IMR-90 (cell line): ENCODE results near the gene RARB. TPM values are rescaled to one million over a fixed set of nuclear protein-coding genes. Genes with fewer than 3 reads are reported as not detected.

ENCODE experiments used
- ATAC-seq: fragments of 200-7000 bp; cut with Tn5 transposase; 2 replicates; pipeline ENCODE4 v1.9.1; 2020; ENCODE audit warnings: low read depth, mild to moderate bottlenecking, moderate library complexity
- BruUV-seq: library from RNA; stranded (reverse); fragments of 400-500 nt; replicated peaks from 2 replicates; lab custom pipeline; 2021; lab: Mats Ljungman, UMichigan
- CTCF ChIA-PET: fragments of 300-600 bp; formaldehyde crosslinking; extraction: SDS; loops from one replicate; lab custom pipeline; 2021; ENCODE audit warnings: antibody characterized with exemption; lab: Yijun Ruan, JAX
- POLR2A ChIA-PET: fragments of 300-600 bp; sonication (Branson Sonifier 250); formaldehyde crosslinking; loops from one replicate; lab custom pipeline; 2022; ENCODE audit warnings: antibody characterized with exemption; ENCODE audit not compliant: unreplicated experiment; lab: Charles Lee
- DNase-seq: peaks from one replicate; pipeline ENCODE4 v3.0.0; 2013
- H2AFZ ChIP-seq: replicated peaks from 2 replicates; pipeline ENCODE3; 2013; ENCODE audit warnings: low read length, mild to moderate bottlenecking; ENCODE audit not compliant: poor library complexity
- H2AK5ac ChIP-seq: 2 replicates; pipeline ENCODE4 v1.6.1; 2013; ENCODE audit warnings: low read depth, low read length, inconsistent platforms
- H2AK9ac ChIP-seq: replicated peaks from 2 replicates; pipeline ENCODE3; 2013; ENCODE audit warnings: mild to moderate bottlenecking, low read depth, low read length, moderate library complexity; ENCODE audit not compliant: poor library complexity
- H2BK120ac ChIP-seq: 2 replicates; pipeline ENCODE4 v1.6.1; 2013; ENCODE audit warnings: low read depth, low read length, inconsistent platforms
- H2BK15ac ChIP-seq: 3 replicates; pipeline ENCODE4 v1.6.1; 2013; ENCODE audit warnings: low read depth, low read length, inconsistent platforms
- H2BK20ac ChIP-seq: 2 replicates; pipeline ENCODE4 v1.6.1; 2013; ENCODE audit warnings: low read depth, mild to moderate bottlenecking, inconsistent platforms, low read length, moderate library complexity
- H2BK5ac ChIP-seq: 2 replicates; pipeline ENCODE4 v1.6.1; 2013; ENCODE audit warnings: mild to moderate bottlenecking, low read depth, low read length, inconsistent platforms; ENCODE audit not compliant: poor library complexity, severe bottlenecking
- H3K14ac ChIP-seq: replicated peaks from 2 replicates; pipeline ENCODE4 v1.6.1; 2013; ENCODE audit warnings: low read depth, low read length, inconsistent platforms
- H3K18ac ChIP-seq: 2 replicates; pipeline ENCODE4 v1.6.1; 2013; ENCODE audit warnings: low read depth, low read length, control low read depth
- H3K23ac ChIP-seq: 2 replicates; pipeline ENCODE4 v1.6.1; 2013; ENCODE audit warnings: low read depth, low read length, inconsistent platforms
- H3K27ac ChIP-seq: 2 replicates; pipeline ENCODE4 v1.5.1; 2013; ENCODE audit warnings: mild to moderate bottlenecking, control low read depth, low read length; ENCODE audit not compliant: insufficient read depth
- H3K27me3 ChIP-seq: 2 replicates; pipeline ENCODE4 v1.6.1; 2013; ENCODE audit warnings: low read length; ENCODE audit not compliant: control insufficient read depth, insufficient read depth
- H3K36me3 ChIP-seq: 2 replicates; pipeline ENCODE4 v1.6.1; 2013; ENCODE audit warnings: low read length, mixed read lengths; ENCODE audit not compliant: control insufficient read depth, insufficient read depth
- H3K4ac ChIP-seq: 2 replicates; pipeline ENCODE4 v1.6.1; 2013; ENCODE audit warnings: low read depth, low read length, inconsistent platforms
- H3K4me1 ChIP-seq: 2 replicates; pipeline ENCODE4 v1.6.1; 2013; ENCODE audit warnings: low read length, mixed read lengths; ENCODE audit not compliant: control insufficient read depth, insufficient read depth
- H3K4me2 ChIP-seq: 2 replicates; pipeline ENCODE4 v1.6.1; 2013; ENCODE audit warnings: low read depth, mild to moderate bottlenecking, control low read depth, low read length, moderate library complexity
- H3K4me3 ChIP-seq: 2 replicates; pipeline ENCODE4 v1.5.1; 2013; ENCODE audit warnings: low read depth, mild to moderate bottlenecking, control low read depth, low read length, moderate library complexity; ENCODE audit not compliant: insufficient read depth
- H3K56ac ChIP-seq: 2 replicates; pipeline ENCODE4 v1.6.1; 2013; ENCODE audit warnings: low read length, inconsistent platforms; ENCODE audit not compliant: insufficient read depth; ENCODE audit errors: extremely low read depth
- H3K79me1 ChIP-seq, 2 experiments: 2 replicates each; pipeline ENCODE4 v1.6.1; 2013; ENCODE audit warnings: low read length in 2 of 2, inconsistent platforms in 1 of 2, low read depth in 1 of 2
- H3K9ac ChIP-seq: 2 replicates; pipeline ENCODE4 v1.6.1; 2013; ENCODE audit warnings: low read depth, low read length, control low read depth
- H3K9me1 ChIP-seq: 2 replicates; pipeline ENCODE4 v1.6.1; 2013; ENCODE audit warnings: low read length, inconsistent platforms; ENCODE audit not compliant: insufficient read depth
- H3K9me3 ChIP-seq: 2 replicates; pipeline ENCODE4 v1.6.1; 2013; ENCODE audit warnings: low read length; ENCODE audit not compliant: control insufficient read depth, insufficient read depth
- H4K20me1 ChIP-seq: 2 replicates; pipeline ENCODE4 v1.6.1; 2013; ENCODE audit warnings: low read length, inconsistent platforms; ENCODE audit not compliant: insufficient read depth
- H4K5ac ChIP-seq: 2 replicates; pipeline ENCODE4 v1.6.1; 2013; ENCODE audit warnings: mild to moderate bottlenecking, low read depth, low read length, control low read depth
- H4K8ac ChIP-seq, 2 experiments: 2 replicates each; pipeline ENCODE4 v1.6.1; 2013; ENCODE audit warnings: low read depth in 2 of 2, low read length in 2 of 2, control low read depth in 1 of 2, inconsistent platforms in 1 of 2
- H4K91ac ChIP-seq: 2 replicates; pipeline ENCODE4 v1.6.1; 2013; ENCODE audit warnings: low read depth, low read length, inconsistent platforms; ENCODE audit not compliant: insufficient read depth
- BHLHE40 ChIP-seq: fragments of 150-350 bp; IDR thresholded peaks from 2 replicates; pipeline ENCODE4 v1.6.1; 2016; ENCODE audit warnings: mild to moderate bottlenecking, low read depth, low read length
- CEBPB ChIP-seq: IDR thresholded peaks from 2 replicates; pipeline ENCODE4 v1.6.1; 2012; ENCODE audit warnings: low read depth, low read length, improper control_type of control experiment
- MXI1 ChIP-seq: IDR thresholded peaks from 2 replicates; pipeline ENCODE4 v1.6.1; 2012; ENCODE audit warnings: low read depth, mild to moderate bottlenecking, low read length, moderate library complexity, borderline replicate concordance
- POLR2A ChIP-seq: IDR thresholded peaks from 2 replicates; pipeline ENCODE4 v1.6.1; 2012; ENCODE audit warnings: mild to moderate bottlenecking, low read depth, low read length
- RAD21 ChIP-seq: IDR thresholded peaks from 2 replicates; pipeline ENCODE4 v1.6.1; 2012; ENCODE audit warnings: low read length, improper control_type of control experiment
- RFX5 ChIP-seq: IDR thresholded peaks from 2 replicates; pipeline ENCODE4 v1.8.0; 2012; ENCODE audit warnings: low read depth, mild to moderate bottlenecking, low read length, moderate library complexity
- SMC3 ChIP-seq: fragments of 150-350 bp; IDR thresholded peaks from 2 replicates; pipeline ENCODE4 v1.6.1; 2016; ENCODE audit warnings: low read depth, mild to moderate bottlenecking, antibody characterized with exemption, low read length, moderate library complexity
- WGBS, 2 experiments: methylation state at CpG; one replicate each; pipeline versions ENCODE4 v1.1.5 to v1.1.7; 2013; ENCODE audit warnings: missing lambda C conversion rate in 2 of 2; ENCODE audit not compliant: insufficient read length in 1 of 2; ENCODE audit errors: extremely low coverage in 2 of 2; 5-methylcytosine and 5-hydroxymethylcytosine counted together
- dilution Hi-C: fragments of 300-500 bp; cut with HindIII; formaldehyde crosslinking; loops from one replicate; pipeline ENCODE4 v1.14.3; 2018; ENCODE audit warnings: low sequenced_read_pairs; ENCODE audit not compliant: unreplicated experiment
- in situ Hi-C: fragments of 300-500 bp; cut with MboI; formaldehyde crosslinking; loops from 3 replicates; pipeline ENCODE4 v1.14.3; 2019; ENCODE audit warnings: low sequenced_read_pairs, inconsistent platforms, mixed read lengths
- intact Hi-C: fragments of 100-400 bp; cut with micrococcal nuclease; formaldehyde crosslinking; loops from 2 replicates; pipeline ENCODE4 v1.10.0; 2022
- polyA plus RNA-seq, 3 experiments: library from polyadenylated mRNA; depleted of rRNA; stranded (reverse); fragments of >200 nt; gene quantifications; 2 replicates each; pipeline ENCODE4 v1.2.3, GENCODE V29; 2012; ENCODE audit warnings: low replicate concordance in 1 of 3
- total RNA-seq: library from RNA; depleted of rRNA; stranded (reverse); fragments of >200 nt; gene quantifications from 2 replicates; pipeline ENCODE4 v1.2.3, GENCODE V29; 2012
- TF ChIP-seq, protein P1 (sequence below): fragments of 150-350 bp; IDR thresholded peaks from 2 replicates; pipeline ENCODE4 v1.6.1; 2016; ENCODE audit warnings: low read depth, mild to moderate bottlenecking, low read length, moderate library complexity, borderline replicate concordance

The RARB gene
- total and polyA plus RNA-seq, 2 of the 4 experiments (the other 2 are of a cell fraction): 0.53 to 1.4 TPM

- no peak overlapping the region for H2BK120ac ChIP-seq
- dilution Hi-C loops: no loop called here
- H3K27ac ChIP-seq: no peak overlapping the region
- intact Hi-C loops: no loop called here
- no TSS peak for BruUV-seq
- POLR2A ChIA-PET: no interaction called here
- in situ Hi-C loops: no loop called here
- H3K27me3 ChIP-seq: no peaks in the 10 kb centered on the region
- ATAC-seq (peak; percentile 15), DNase-seq (no peak)
- H3K9me3 ChIP-seq: no peaks in the 10 kb centered on the region
- H3K79me1 ChIP-seq: peaks cover 5 to 6% of the 10 kb centered on the region in 2 experiments; a peak in 3 of 4 replicates
- H2AK5ac ChIP-seq: no peak overlapping the region
- H3K4ac ChIP-seq: no peak overlapping the region
- CTCF ChIA-PET: no interaction called here
- no peak overlapping the region for H2BK20ac ChIP-seq
- H4K8ac ChIP-seq: no peak overlapping the region
- no peak overlapping the region for H3K18ac ChIP-seq
- H2BK5ac ChIP-seq: no peak overlapping the region
- H3K4me2 ChIP-seq: no peak overlapping the region
- WGBS, 2 experiments: 40% methylated on average over 1 of the region's 1 CpG; no CpG with 5 or more reads in 1 of the 2 experiments
- H3K4me3 ChIP-seq: no peak overlapping the region
- no peak overlapping the region for H2AFZ ChIP-seq
- H3K9me1 ChIP-seq: no peaks in the 10 kb centered on the region; the same call in 1 of the 2 replicates
- no peak overlapping the region for H4K5ac ChIP-seq
- no peak overlapping the region for H3K23ac ChIP-seq
- no peak overlapping the region for H3K9ac ChIP-seq
- H3K4me1 ChIP-seq: peaks cover 2% of the 10 kb centered on the region; the same call in 1 of the 2 replicates
- no peak overlapping the region for H2AK9ac ChIP-seq
- H3K36me3 ChIP-seq: peaks cover 10% of the 10 kb centered on the region
- TF ChIP-seq BHLHE40 (no peak), SMC3 (no peak), MXI1 (no peak), CEBPB (peak; percentile 84), RFX5 (no peak), RAD21 (no peak), POLR2A (no peak)
- TF ChIP-seq, protein P1, sequence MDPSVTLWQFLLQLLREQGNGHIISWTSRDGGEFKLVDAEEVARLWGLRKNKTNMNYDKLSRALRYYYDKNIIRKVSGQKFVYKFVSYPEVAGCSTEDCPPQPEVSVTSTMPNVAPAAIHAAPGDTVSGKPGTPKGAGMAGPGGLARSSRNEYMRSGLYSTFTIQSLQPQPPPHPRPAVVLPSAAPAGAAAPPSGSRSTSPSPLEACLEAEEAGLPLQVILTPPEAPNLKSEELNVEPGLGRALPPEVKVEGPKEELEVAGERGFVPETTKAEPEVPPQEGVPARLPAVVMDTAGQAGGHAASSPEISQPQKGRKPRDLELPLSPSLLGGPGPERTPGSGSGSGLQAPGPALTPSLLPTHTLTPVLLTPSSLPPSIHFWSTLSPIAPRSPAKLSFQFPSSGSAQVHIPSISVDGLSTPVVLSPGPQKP: no peak
- no peak overlapping the region for H3K56ac ChIP-seq
- H4K20me1 ChIP-seq: peaks cover 3% of the 10 kb centered on the region; the same call in 1 of the 2 replicates
- no peak overlapping the region for H4K91ac ChIP-seq
- H2BK15ac ChIP-seq: no peak overlapping the region
- H3K14ac ChIP-seq: no peak overlapping the region
Observed at GRCh38 chr3:25603703-25604102, 175.6 kb downstream of the RARB start.
